Suprapubic skin (tissue), 3 donors: ENCODE measurements around the gene CAPN5.
A peak's percentile ranks its signal among the peaks of the same experiment; 100 is the strongest.

Experiments
- POLR2A ChIP-seq, 2 donors: fragments of 450-650 bp; IDR thresholded peaks; one replicate each; pipeline ENCODE4 v1.6.1; 2017; ENCODE audit warnings: antibody characterized with exemption in 2 of 2, mild to moderate bottlenecking in 2 of 2, moderate library complexity in 2 of 2
- TF ChIP-seq, protein P1 (sequence below), 2 donors: fragments of 200-600 bp in 1 of 2; fragments of 450-650 bp in 1 of 2; sonication (generic) in 1 of 2; IDR thresholded peaks; one replicate each; pipeline ENCODE4 v1.5.1; 2016 to 2019; ENCODE audit warnings: antibody characterized with exemption in 2 of 2, mild to moderate bottlenecking in 1 of 2, moderate library complexity in 1 of 2

DNA sequence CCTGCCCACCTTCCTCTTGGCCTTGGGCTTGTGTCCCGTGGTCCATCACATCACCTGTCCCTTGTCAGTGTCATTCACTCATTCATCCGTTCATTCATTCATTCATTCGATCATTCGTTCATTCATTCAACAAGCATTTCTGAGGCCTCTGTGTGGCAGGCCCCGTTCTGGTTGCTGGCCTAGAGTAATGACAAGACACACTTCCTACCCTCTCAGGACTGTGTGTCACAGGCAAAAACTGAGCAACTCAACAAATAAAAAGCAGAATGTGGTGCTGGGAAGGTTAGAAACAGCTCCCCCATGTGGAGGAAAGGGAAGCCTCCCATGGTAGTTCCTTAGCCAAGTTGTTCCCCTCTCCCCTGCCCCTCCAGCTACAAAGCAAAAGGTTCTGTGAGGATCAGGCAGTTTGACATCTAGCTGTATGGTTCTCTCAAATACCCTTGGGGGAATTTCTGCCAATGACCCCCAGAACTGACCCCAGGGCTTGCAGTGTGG is 34.3 kb downstream of the CAPN5 start:
- no peak for TF ChIP-seq POLR2A (IDR thresholded peaks at IDR 0.05)
- TF ChIP-seq, protein P1, sequence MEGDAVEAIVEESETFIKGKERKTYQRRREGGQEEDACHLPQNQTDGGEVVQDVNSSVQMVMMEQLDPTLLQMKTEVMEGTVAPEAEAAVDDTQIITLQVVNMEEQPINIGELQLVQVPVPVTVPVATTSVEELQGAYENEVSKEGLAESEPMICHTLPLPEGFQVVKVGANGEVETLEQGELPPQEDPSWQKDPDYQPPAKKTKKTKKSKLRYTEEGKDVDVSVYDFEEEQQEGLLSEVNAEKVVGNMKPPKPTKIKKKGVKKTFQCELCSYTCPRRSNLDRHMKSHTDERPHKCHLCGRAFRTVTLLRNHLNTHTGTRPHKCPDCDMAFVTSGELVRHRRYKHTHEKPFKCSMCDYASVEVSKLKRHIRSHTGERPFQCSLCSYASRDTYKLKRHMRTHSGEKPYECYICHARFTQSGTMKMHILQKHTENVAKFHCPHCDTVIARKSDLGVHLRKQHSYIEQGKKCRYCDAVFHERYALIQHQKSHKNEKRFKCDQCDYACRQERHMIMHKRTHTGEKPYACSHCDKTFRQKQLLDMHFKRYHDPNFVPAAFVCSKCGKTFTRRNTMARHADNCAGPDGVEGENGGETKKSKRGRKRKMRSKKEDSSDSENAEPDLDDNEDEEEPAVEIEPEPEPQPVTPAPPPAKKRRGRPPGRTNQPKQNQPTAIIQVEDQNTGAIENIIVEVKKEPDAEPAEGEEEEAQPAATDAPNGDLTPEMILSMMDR (IDR thresholded peaks at IDR 0.05) = peak in 1 of 2 donors; percentile 31
